DOHH2 (cell line): Measurements from ENCODE around the gene SIRT1.

Source experiments
- H3F3A ChIP-seq: fragments of 200-600 bp; sonication (generic), shearing (Covaris generic); 2 replicates; pipeline ENCODE4 v1.6.0; 2016; ENCODE audit warnings: antibody characterized with exemption, mild to moderate bottlenecking; ENCODE audit not compliant: control insufficient read depth, insufficient read depth
- H3K27ac ChIP-seq: fragments of 200-600 bp; sonication (generic); 2 replicates; pipeline ENCODE4 v1.5.1; 2014; ENCODE audit warnings: low read depth, mild to moderate bottlenecking, low read length, moderate library complexity
- H3K27me3 ChIP-seq: fragments of 200-600 bp; sonication (generic); 2 replicates; pipeline ENCODE4 v1.6.1; 2014; ENCODE audit warnings: mild to moderate bottlenecking, low read length, mixed read lengths; ENCODE audit not compliant: control insufficient read depth
- H3K36me3 ChIP-seq: fragments of 200-600 bp; sonication (generic); 2 replicates; pipeline ENCODE4 v1.6.1; 2014; ENCODE audit warnings: mild to moderate bottlenecking, low read length, moderate library complexity, mixed read lengths; ENCODE audit not compliant: control insufficient read depth
- H3K4me1 ChIP-seq: fragments of 200-600 bp; sonication (generic); 2 replicates; pipeline ENCODE4 v1.6.1; 2014; ENCODE audit warnings: mild to moderate bottlenecking, low read length, mixed read lengths; ENCODE audit not compliant: control insufficient read depth
- H3K4me2 ChIP-seq: fragments of 200-600 bp; sonication (generic); 2 replicates; pipeline ENCODE4 v1.6.0; 2014; ENCODE audit warnings: mild to moderate bottlenecking, low read length, moderate library complexity
- H3K4me3 ChIP-seq: fragments of 200-600 bp; sonication (generic); 2 replicates; pipeline ENCODE4 v1.5.1; 2014; ENCODE audit warnings: mild to moderate bottlenecking, low read length, mixed read lengths
- H3K79me2 ChIP-seq: fragments of 200-600 bp; sonication (generic); 2 replicates; pipeline ENCODE4 v1.6.1; 2014; ENCODE audit warnings: mild to moderate bottlenecking, low read length, mixed read lengths; ENCODE audit not compliant: control insufficient read depth
- H3K9me2 ChIP-seq: fragments of 200-600 bp; sonication (generic); replicated peaks from 2 replicates; pipeline ENCODE4 v1.6.1; 2014; ENCODE audit warnings: mild to moderate bottlenecking, low read length, mixed read lengths; ENCODE audit not compliant: control insufficient read depth
- H3K9me3 ChIP-seq: fragments of 200-600 bp; sonication (generic); 2 replicates; pipeline ENCODE4 v1.6.1; 2014; ENCODE audit warnings: antibody characterized with exemption, low read length, mixed read lengths; ENCODE audit not compliant: control insufficient read depth, insufficient read depth
- H4K20me1 ChIP-seq: fragments of 200-600 bp; sonication (generic); 2 replicates; pipeline ENCODE4 v1.6.0; 2014; ENCODE audit warnings: low read depth, mild to moderate bottlenecking, antibody characterized with exemption, low read length, moderate library complexity; ENCODE audit not compliant: control insufficient read depth, insufficient read depth
- CTCF ChIP-seq: fragments of 200-600 bp; sonication (generic); IDR thresholded peaks from one replicate; pipeline ENCODE4 v1.5.1; 2014; ENCODE audit warnings: antibody characterized with exemption, mild to moderate bottlenecking, low read depth, low read length; ENCODE audit not compliant: poor library complexity, severe bottlenecking
- EZH2phosphoT487 ChIP-seq: fragments of 200-600 bp; sonication (generic); IDR thresholded peaks from 2 replicates; pipeline ENCODE4 v1.6.1; 2017; ENCODE audit warnings: borderline replicate concordance, mild to moderate bottlenecking, antibody characterized with exemption, low read length, moderate library complexity, mixed read lengths

Gene SIRT1

GRCh38 chr10:67914777-67915340 lies 30.4 kb downstream of the SIRT1 start:
- Histone ChIP-seq H3K9me3 (no peaks in the 10 kb centered on the region), H3K36me3 (peaks cover 88% of the 10 kb centered on the region), H3K79me2 (peaks cover 37% of the 10 kb centered on the region), H3K27ac (no peak overlapping the region), H3K9me2 (no peaks in the 10 kb centered on the region), H3K4me1 (peaks cover 28% of the 10 kb centered on the region), H3K27me3 (no peaks in the 10 kb centered on the region), H3K4me2 (no peak overlapping the region), H4K20me1 (no peaks in the 10 kb centered on the region), H3F3A (peaks cover 30% of the 10 kb centered on the region), H3K4me3 (no peak overlapping the region)
- no peak for TF ChIP-seq CTCF
- no peak for TF ChIP-seq EZH2phosphoT487

- peaks cover 8% of the 10 kb centered on the region for H3K4me1 ChIP-seq
- peaks cover 27% of the 10 kb centered on the region for H3K79me2 ChIP-seq
- H3K27ac ChIP-seq: no peak overlapping the region
- no peaks in the 10 kb centered on the region for H3K27me3 ChIP-seq
- peaks cover 69% of the 10 kb centered on the region for H3K36me3 ChIP-seq
- no peak overlapping the region for H3K4me3 ChIP-seq
- no peak overlapping the region for H3K4me2 ChIP-seq
- no peaks in the 10 kb centered on the region for H3K9me3 ChIP-seq
- H4K20me1 ChIP-seq: no peaks in the 10 kb centered on the region
- H3K9me2 ChIP-seq: no peaks in the 10 kb centered on the region
- H3F3A ChIP-seq: peaks cover 35% of the 10 kb centered on the region
- TF ChIP-seq EZH2phosphoT487 (no peak), CTCF (no peak)
These were observed 32.7 kb downstream of the SIRT1 start for GRCh38 chr10:67917169-67917568.

- H4K20me1 ChIP-seq: no peaks in the 10 kb centered on the region
- H3K4me3 ChIP-seq: no peak overlapping the region
- H3K4me1 ChIP-seq: peaks cover 3% of the 10 kb centered on the region
- H3F3A ChIP-seq: peaks cover 32% of the 10 kb centered on the region
- H3K36me3 ChIP-seq: peaks cover 65% of the 10 kb centered on the region
- H3K9me3 ChIP-seq: no peaks in the 10 kb centered on the region
- no peaks in the 10 kb centered on the region for H3K27me3 ChIP-seq
- TF ChIP-seq EZH2phosphoT487: no peak
- no peak for TF ChIP-seq CTCF
- H3K27ac ChIP-seq: no peak overlapping the region
- H3K79me2 ChIP-seq: peaks cover 24% of the 10 kb centered on the region
- H3K9me2 ChIP-seq: no peaks in the 10 kb centered on the region
- no peak overlapping the region for H3K4me2 ChIP-seq
These were observed 33.2 kb downstream of the SIRT1 start for GRCh38 chr10:67917679-67918078.
